IPS-20b (cell line): ENCODE data around the gene ARHGAP40.

Experiments used
- H3K27ac ChIP-seq: one replicate; pipeline ENCODE4 v1.5.1; 2013; ENCODE audit warnings: low read length
- H3K27me3 ChIP-seq: 2 replicates; pipeline ENCODE4 v1.6.1; 2013; ENCODE audit warnings: mild to moderate bottlenecking, low read length, inconsistent platforms; ENCODE audit not compliant: insufficient read depth
- H3K36me3 ChIP-seq: 2 replicates; pipeline ENCODE4 v1.6.1; 2013; ENCODE audit warnings: low read depth, mild to moderate bottlenecking, inconsistent platforms, low read length, moderate library complexity; ENCODE audit not compliant: insufficient read depth
- H3K4me1 ChIP-seq: 2 replicates; pipeline ENCODE4 v1.6.1; 2013; ENCODE audit warnings: mild to moderate bottlenecking, control low read depth, inconsistent platforms, low read length, moderate library complexity; ENCODE audit not compliant: insufficient read depth
- H3K4me3 ChIP-seq: 2 replicates; pipeline ENCODE4 v1.5.1; 2013; ENCODE audit warnings: mild to moderate bottlenecking, low read length, inconsistent platforms
- H3K9ac ChIP-seq: 2 replicates; pipeline ENCODE4 v1.6.1; 2013; ENCODE audit warnings: low read depth, mild to moderate bottlenecking, inconsistent platforms, low read length, moderate library complexity
- H3K9me3 ChIP-seq: 2 replicates; pipeline ENCODE4 v1.6.1; 2013; ENCODE audit warnings: mild to moderate bottlenecking, low read depth, low read length, inconsistent platforms; ENCODE audit not compliant: insufficient read depth

ARHGAP40 gene

DNA sequence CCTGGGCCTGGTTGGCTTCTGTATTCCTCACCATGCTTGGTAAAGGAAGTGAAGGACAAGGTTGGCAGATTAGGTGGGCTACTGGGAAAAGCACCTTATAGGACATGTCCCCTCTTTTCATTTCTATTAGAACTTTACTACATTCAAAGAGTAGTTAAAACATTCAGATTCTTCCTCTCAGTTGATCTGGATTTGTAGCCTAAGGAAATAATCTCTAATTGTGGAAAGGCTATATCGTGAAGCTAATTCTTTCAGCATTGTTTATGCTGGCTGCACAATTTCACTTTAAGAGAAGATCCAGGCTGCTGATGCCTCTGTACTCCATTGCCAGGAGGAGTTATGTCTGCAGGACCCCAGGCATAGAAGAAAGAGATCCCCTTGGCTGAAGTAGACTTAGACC is 58.8 kb downstream of the ARHGAP40 start:
- no peaks in the 10 kb centered on the region for H3K4me1 ChIP-seq
- H3K27me3 ChIP-seq: peaks cover 21% of the 10 kb centered on the region
- no peaks in the 10 kb centered on the region for H3K36me3 ChIP-seq
- no peak overlapping the region for H3K4me3 ChIP-seq
- H3K9me3 ChIP-seq: no peaks in the 10 kb centered on the region; the same call in 1 of the 2 replicates
- no peak overlapping the region for H3K9ac ChIP-seq
- no peak overlapping the region for H3K27ac ChIP-seq

DNA sequence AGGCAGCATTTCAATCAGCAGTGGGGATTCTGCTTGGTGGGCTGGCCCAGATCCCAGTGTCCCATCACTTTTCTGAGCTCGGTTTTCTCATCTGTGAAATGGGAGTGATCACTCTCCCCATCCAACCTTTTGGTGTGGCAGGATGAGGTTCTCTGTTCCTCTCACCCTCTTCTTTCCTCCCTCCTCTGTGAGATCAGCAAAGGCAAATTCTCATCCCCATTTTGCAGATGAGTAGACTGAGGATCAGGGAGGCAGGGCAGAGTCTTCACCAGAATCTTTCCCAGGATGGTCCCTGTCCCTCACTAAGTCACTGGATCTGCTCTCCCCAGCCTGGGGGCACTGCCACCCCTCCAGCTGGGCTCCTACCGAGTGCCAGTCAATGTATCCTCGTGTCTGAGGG is 62.1 kb downstream of the ARHGAP40 start:
- no peaks in the 10 kb centered on the region; the same call in 1 of the 2 replicates for H3K9me3 ChIP-seq
- no peaks in the 10 kb centered on the region for H3K36me3 ChIP-seq
- no peak overlapping the region for H3K9ac ChIP-seq
- H3K27ac ChIP-seq: no peak overlapping the region
- peaks cover 8% of the 10 kb centered on the region for H3K27me3 ChIP-seq
- no peak overlapping the region for H3K4me3 ChIP-seq
- no peaks in the 10 kb centered on the region for H3K4me1 ChIP-seq

DNA sequence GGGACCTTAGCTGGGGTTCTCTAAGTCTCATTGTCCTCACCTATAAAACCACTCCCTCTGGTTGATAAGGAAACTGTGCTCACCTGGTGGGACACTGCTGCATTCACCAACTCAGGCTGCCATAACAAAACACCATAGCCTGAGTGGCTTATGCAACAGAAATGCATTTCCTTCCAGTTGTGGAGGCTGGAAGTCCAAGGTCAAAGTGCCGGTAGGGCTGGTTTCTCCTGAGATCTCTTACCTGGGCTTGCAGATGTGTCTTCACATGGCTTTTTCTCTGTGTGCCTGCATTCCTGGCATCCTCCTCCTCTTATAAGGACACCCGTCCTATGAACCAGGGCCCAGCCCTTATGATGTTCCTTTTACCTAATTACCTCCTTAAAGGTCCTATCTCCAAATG is 62.7 kb downstream of the ARHGAP40 start:
- H3K27me3 ChIP-seq: peaks cover 6% of the 10 kb centered on the region; the same call in 1 of the 2 replicates
- H3K36me3 ChIP-seq: no peaks in the 10 kb centered on the region
- H3K9me3 ChIP-seq: no peaks in the 10 kb centered on the region; the same call in 1 of the 2 replicates
- no peak overlapping the region for H3K9ac ChIP-seq
- H3K4me1 ChIP-seq: no peaks in the 10 kb centered on the region
- H3K4me3 ChIP-seq: no peak overlapping the region
- H3K27ac ChIP-seq: no peak overlapping the region

- H3K9ac ChIP-seq: no peak overlapping the region
- H3K4me3 ChIP-seq: no peak overlapping the region
- no peak overlapping the region for H3K27ac ChIP-seq
- no peaks in the 10 kb centered on the region for H3K36me3 ChIP-seq
- H3K27me3 ChIP-seq: peaks cover 8% of the 10 kb centered on the region; the same call in 1 of the 2 replicates
- no peaks in the 10 kb centered on the region; the same call in 1 of the 2 replicates for H3K9me3 ChIP-seq
- H3K4me1 ChIP-seq: no peaks in the 10 kb centered on the region
Observed at GRCh38 chr20:38665094-38665493, 63.5 kb downstream of the ARHGAP40 start.

DNA sequence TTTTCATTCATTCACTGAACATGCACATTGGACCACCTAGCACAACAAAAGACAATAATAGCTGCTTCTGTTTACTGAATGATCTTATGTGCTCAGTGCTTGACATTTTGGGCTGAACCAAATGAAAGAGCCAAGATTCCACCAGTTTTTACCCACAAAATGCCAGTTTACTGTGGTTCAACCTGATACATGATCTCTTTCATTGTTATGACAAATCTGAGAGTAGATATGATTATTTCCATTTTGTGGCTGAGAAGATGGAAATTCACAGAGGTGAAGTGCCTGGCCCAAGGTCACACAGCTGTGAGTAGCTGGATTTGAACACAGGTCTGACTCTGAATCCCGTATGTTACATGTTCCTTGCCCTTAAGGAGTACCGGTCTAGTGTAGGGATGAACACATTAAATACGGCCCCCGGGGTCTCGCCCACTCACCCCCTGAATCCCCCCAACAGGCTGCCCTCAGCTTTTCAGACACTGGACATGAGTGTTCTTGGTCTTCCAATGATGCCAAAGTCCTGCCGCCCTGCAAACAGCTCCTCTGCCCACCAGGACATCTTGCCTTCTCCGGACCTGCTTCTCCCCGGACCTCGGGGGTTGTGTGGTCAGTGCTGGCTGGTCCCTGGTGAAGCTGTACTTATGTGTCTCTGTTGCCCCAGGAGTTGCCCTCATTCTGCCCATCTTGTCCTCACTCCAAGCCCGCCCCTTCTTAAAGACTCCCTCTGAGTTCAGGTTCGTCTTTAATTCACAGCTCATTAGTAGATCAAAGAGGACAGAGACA is 64.1 kb downstream of the ARHGAP40 start:
- no peaks in the 10 kb centered on the region for H3K36me3 ChIP-seq
- H3K4me1 ChIP-seq: no peaks in the 10 kb centered on the region
- peaks cover 15% of the 10 kb centered on the region; the same call in 1 of the 2 replicates for H3K27me3 ChIP-seq
- no peak overlapping the region for H3K27ac ChIP-seq
- H3K9ac ChIP-seq: no peak overlapping the region
- H3K9me3 ChIP-seq: no peaks in the 10 kb centered on the region; the same call in 1 of the 2 replicates
- H3K4me3 ChIP-seq: no peak overlapping the region

DNA sequence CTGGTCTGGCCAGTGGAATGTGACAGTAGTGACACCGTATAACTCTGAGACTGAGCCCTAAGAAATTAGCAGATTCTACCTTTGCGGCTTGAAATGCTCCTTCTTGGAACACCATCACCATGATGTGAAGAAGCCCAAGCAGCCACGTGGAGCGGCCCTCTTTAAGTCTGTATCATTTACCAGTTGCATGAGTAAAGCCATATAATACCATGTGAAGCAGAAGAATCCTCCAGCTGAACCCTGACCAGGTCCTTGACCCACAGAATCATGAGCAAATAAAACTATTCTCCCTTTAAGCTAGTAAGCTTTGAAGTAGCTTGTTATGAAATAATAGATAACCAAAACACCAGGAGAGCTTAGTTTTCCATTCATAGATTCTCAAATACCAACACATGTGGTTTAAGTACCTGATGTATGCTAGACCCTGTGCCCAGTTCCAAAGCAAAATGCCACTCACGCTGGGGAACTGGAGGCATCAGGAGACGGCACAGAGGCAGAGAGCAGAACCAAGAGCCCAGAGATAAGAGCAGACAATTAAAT is 65.9 kb downstream of the ARHGAP40 start:
- Histone ChIP-seq H3K4me3 (no peak overlapping the region), H3K27me3 (peaks cover 29% of the 10 kb centered on the region), H3K27ac (no peak overlapping the region), H3K9me3 (no peaks in the 10 kb centered on the region; the same call in 1 of the 2 replicates), H3K4me1 (peaks cover 6% of the 10 kb centered on the region; the same call in 1 of the 2 replicates), H3K9ac (no peak overlapping the region), H3K36me3 (no peaks in the 10 kb centered on the region)

- Histone ChIP-seq H3K4me3 (no peak overlapping the region), H3K27ac (no peak overlapping the region), H3K4me1 (peaks cover 6% of the 10 kb centered on the region; the same call in 1 of the 2 replicates), H3K27me3 (peaks cover 48% of the 10 kb centered on the region), H3K36me3 (no peaks in the 10 kb centered on the region), H3K9ac (no peak overlapping the region), H3K9me3 (no peaks in the 10 kb centered on the region)
Observed at GRCh38 chr20:38669688-38670087, 68.1 kb downstream of the ARHGAP40 start.

DNA sequence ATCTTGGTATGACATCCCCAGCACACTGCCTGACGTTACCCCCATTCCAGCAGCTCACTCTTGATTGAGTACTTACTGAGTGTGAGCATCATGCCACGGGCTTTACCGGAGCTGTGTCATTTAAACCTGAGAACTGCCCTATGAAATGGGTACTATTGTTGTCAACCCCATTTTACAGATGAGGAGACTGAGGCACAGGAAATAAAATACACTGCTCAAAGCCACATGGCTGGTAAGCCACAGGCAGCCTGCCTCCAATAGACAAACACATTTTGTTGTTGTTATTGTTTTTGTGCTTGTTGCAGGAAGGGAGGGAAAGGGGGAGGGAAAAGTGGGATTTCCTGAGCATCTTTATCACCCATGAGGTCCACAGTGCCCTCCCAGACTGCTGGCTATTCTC is 69.2 kb downstream of the ARHGAP40 start:
- no peak overlapping the region for H3K4me3 ChIP-seq
- no peaks in the 10 kb centered on the region for H3K9me3 ChIP-seq
- no peaks in the 10 kb centered on the region for H3K36me3 ChIP-seq
- H3K27ac ChIP-seq: no peak overlapping the region
- peaks cover 6% of the 10 kb centered on the region; the same call in 1 of the 2 replicates for H3K4me1 ChIP-seq
- no peak overlapping the region for H3K9ac ChIP-seq
- H3K27me3 ChIP-seq: peaks cover 59% of the 10 kb centered on the region

- Histone ChIP-seq H3K9ac (no peak overlapping the region), H3K27me3 (peaks cover 61% of the 10 kb centered on the region), H3K4me1 (peaks cover 6% of the 10 kb centered on the region; the same call in 1 of the 2 replicates), H3K36me3 (no peaks in the 10 kb centered on the region), H3K4me3 (no peak overlapping the region), H3K9me3 (no peaks in the 10 kb centered on the region), H3K27ac (no peak overlapping the region)
Observed at GRCh38 chr20:38671186-38671585, 69.6 kb downstream of the ARHGAP40 start.

DNA sequence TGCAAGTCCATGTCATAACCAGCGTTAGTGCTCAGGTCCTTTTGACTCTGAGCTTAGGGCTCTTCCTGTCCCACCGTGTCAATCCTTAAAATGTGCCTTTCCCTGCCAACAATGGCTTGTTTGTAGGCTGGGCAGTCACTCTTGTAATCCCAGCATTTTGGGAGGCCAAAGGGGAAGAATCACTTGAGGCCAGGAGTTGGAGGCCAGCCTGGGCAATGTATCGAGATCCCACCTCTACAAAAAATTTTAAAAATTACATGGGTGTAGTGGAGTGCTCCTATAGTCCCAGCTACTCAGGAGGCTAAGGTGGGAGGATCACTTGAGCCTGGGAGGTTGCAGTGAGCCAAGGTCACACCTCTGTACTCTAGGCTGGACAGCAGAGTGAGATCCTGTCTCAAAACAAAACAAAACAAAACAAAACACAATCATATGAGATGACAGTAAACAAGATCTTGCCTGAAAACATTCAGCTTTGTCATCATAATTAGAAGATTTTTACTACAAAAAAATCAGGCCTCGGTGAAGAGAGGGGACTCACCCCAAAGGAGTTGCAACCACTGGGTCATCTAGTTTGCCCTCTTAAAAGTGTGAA is 70.2 kb downstream of the ARHGAP40 start:
- H3K27ac ChIP-seq: no peak overlapping the region
- peaks cover 67% of the 10 kb centered on the region for H3K27me3 ChIP-seq
- no peaks in the 10 kb centered on the region for H3K9me3 ChIP-seq
- H3K4me3 ChIP-seq: no peak overlapping the region
- no peak overlapping the region for H3K9ac ChIP-seq
- no peaks in the 10 kb centered on the region for H3K36me3 ChIP-seq
- peaks cover 6% of the 10 kb centered on the region; the same call in 1 of the 2 replicates for H3K4me1 ChIP-seq

GRCh38 chr20:38672504-38672903 is 70.9 kb downstream of the ARHGAP40 start:
- Histone ChIP-seq H3K9ac (no peak overlapping the region), H3K4me3 (no peak overlapping the region), H3K9me3 (no peaks in the 10 kb centered on the region), H3K27me3 (peaks cover 74% of the 10 kb centered on the region), H3K4me1 (peaks cover 6% of the 10 kb centered on the region; the same call in 1 of the 2 replicates), H3K27ac (no peak overlapping the region), H3K36me3 (no peaks in the 10 kb centered on the region)
